Stimulated activated naive B cell treated with anti-CD40 and anti-IgM and Interleukin-4, amounts not matched to agents 10 μg/mL and 1 μg/mL and 100 μg/mL, for 72 hours (primary cell): ENCODE measurements around the gene RYR2.

Experiments
- ATAC-seq, 2 donors: fragments of 150-1000 bp; cut with Tn5 transposase; replicated peaks; 2 replicates each; pipeline ENCODE4 v1.10.0; 2021; ENCODE audit warnings: moderate library complexity in 1 of 2
- DNase-seq: peaks from one replicate; pipeline ENCODE4 v3.0.0; 2021
- H3K27ac Mint-ChIP-seq: one replicate; pipeline ENCODE4 v1.8.0; 2022; ENCODE audit warnings: mild to moderate bottlenecking, mixed read lengths
- H3K27me3 Mint-ChIP-seq, 2 donors: one replicate each; pipeline ENCODE4 v1.8.0; 2022; ENCODE audit warnings: mixed read lengths in 2 of 2
- H3K36me3 Mint-ChIP-seq, 2 donors: one replicate each; pipeline ENCODE4 v1.8.0; 2022; ENCODE audit warnings: mixed read lengths in 2 of 2, mild to moderate bottlenecking in 1 of 2
- H3K4me1 Mint-ChIP-seq, 2 donors: one replicate each; pipeline ENCODE4 v1.8.0; 2022; ENCODE audit warnings: mixed read lengths in 2 of 2, mild to moderate bottlenecking in 1 of 2
- H3K4me3 Mint-ChIP-seq, 2 donors: one replicate each; pipeline ENCODE4 v1.8.0; 2022; ENCODE audit warnings: mild to moderate bottlenecking in 2 of 2, mixed read lengths in 2 of 2, moderate library complexity in 1 of 2
- H3K9me3 Mint-ChIP-seq, 2 donors: one replicate each; pipeline ENCODE4 v1.8.0; 2022; ENCODE audit warnings: mixed read lengths in 2 of 2, mild to moderate bottlenecking in 1 of 2

RYR2 gene

GRCh38 chr1:237754627-237755026, 712.6 kb downstream of the RYR2 start:
- H3K4me3 Mint-ChIP-seq, result no peak overlapping the region
- no peak overlapping the region for H3K27ac Mint-ChIP-seq
- H3K36me3 Mint-ChIP-seq, result no peaks in the 10 kb centered on the region
- ATAC-seq, result no peak
- H3K27me3 Mint-ChIP-seq, result no peaks in the 10 kb centered on the region
- no peaks in the 10 kb centered on the region for H3K4me1 Mint-ChIP-seq
- no peak for DNase-seq
- peaks cover 0 to 4% of the 10 kb centered on the region in 2 donors for H3K9me3 Mint-ChIP-seq

GRCh38 chr1:237756304-237756967, 714.5 kb downstream of the RYR2 start:
- no peak for ATAC-seq
- Mint-ChIP-seq H3K27me3 (no peaks in the 10 kb centered on the region), H3K27ac (no peak overlapping the region), H3K9me3 (peaks cover 0 to 4% of the 10 kb centered on the region in 2 donors), H3K4me3 (no peak overlapping the region), H3K36me3 (no peaks in the 10 kb centered on the region), H3K4me1 (no peaks in the 10 kb centered on the region)
- no peak for DNase-seq

- H3K27ac Mint-ChIP-seq, result no peak overlapping the region
- ATAC-seq (no peak), DNase-seq (no peak)
- no peaks in the 10 kb centered on the region for H3K4me1 Mint-ChIP-seq
- no peak overlapping the region for H3K4me3 Mint-ChIP-seq
- H3K36me3 Mint-ChIP-seq, result no peaks in the 10 kb centered on the region
- H3K9me3 Mint-ChIP-seq, result peaks cover 3% of the 10 kb centered on the region in 2 donors
- no peaks in the 10 kb centered on the region for H3K27me3 Mint-ChIP-seq
These were observed 717.4 kb downstream of the RYR2 start for GRCh38 chr1:237759377-237759776.

GRCh38 chr1:237760951-237761350, 719.0 kb downstream of the RYR2 start:
- H3K4me3 Mint-ChIP-seq, result no peak overlapping the region
- ATAC-seq (no peak), DNase-seq (no peak)
- H3K27ac Mint-ChIP-seq, result no peak overlapping the region
- H3K9me3 Mint-ChIP-seq, result peaks cover 0 to 3% of the 10 kb centered on the region in 2 donors
- H3K27me3 Mint-ChIP-seq, result no peaks in the 10 kb centered on the region
- no peaks in the 10 kb centered on the region for H3K4me1 Mint-ChIP-seq
- H3K36me3 Mint-ChIP-seq, result no peaks in the 10 kb centered on the region

GRCh38 chr1:237763137-237763536, 721.2 kb downstream of the RYR2 start:
- H3K27ac Mint-ChIP-seq, result peak overlapping the region; percentile 47
- no peaks in the 10 kb centered on the region for H3K27me3 Mint-ChIP-seq
- H3K36me3 Mint-ChIP-seq, result no peaks in the 10 kb centered on the region
- no peak for ATAC-seq
- H3K4me1 Mint-ChIP-seq, result no peaks in the 10 kb centered on the region
- no peak for DNase-seq
- H3K9me3 Mint-ChIP-seq, result peaks cover 0 to 3% of the 10 kb centered on the region in 2 donors
- H3K4me3 Mint-ChIP-seq, result no peak overlapping the region

GRCh38 chr1:237763751-237764150, 721.8 kb downstream of the RYR2 start:
- no peak for DNase-seq
- H3K27ac Mint-ChIP-seq, result no peak overlapping the region

DNA sequence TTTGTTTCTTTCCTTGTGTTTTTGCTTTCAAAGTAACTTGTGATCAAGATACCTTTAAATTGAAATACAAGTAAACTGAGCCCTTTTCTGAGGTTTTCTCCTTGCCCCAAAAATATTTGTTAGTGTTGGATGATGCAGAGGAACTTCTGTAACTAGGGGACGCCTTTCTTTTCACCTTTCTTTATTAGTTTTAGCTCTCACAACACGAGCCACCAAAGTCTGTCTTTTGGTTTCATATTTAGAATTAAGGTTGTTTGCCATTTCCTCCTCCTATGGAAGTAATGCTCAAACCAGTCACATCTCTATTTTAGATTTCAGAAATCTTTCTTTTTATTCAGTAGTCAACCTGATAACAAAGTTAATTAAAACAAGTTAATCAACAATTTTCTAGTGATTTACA, 727.9 kb downstream of the RYR2 start:
- no peaks in the 10 kb centered on the region for H3K36me3 Mint-ChIP-seq
- H3K27me3 Mint-ChIP-seq, result no peaks in the 10 kb centered on the region
- H3K4me1 Mint-ChIP-seq, result no peaks in the 10 kb centered on the region
- no peak overlapping the region for H3K27ac Mint-ChIP-seq
- no peak for DNase-seq
- H3K9me3 Mint-ChIP-seq, result no peaks in the 10 kb centered on the region
- no peak for ATAC-seq
- no peak overlapping the region for H3K4me3 Mint-ChIP-seq

More at GRCh38 chr1:237763751-237764150, 721.8 kb downstream of the RYR2 start:
- H3K27me3 Mint-ChIP-seq, result no peaks in the 10 kb centered on the region
- peaks cover 0 to 3% of the 10 kb centered on the region in 2 donors for H3K9me3 Mint-ChIP-seq
- ATAC-seq, result no peak
- no peaks in the 10 kb centered on the region for H3K36me3 Mint-ChIP-seq
- H3K4me1 Mint-ChIP-seq, result no peaks in the 10 kb centered on the region
- no peak overlapping the region for H3K4me3 Mint-ChIP-seq

DNA sequence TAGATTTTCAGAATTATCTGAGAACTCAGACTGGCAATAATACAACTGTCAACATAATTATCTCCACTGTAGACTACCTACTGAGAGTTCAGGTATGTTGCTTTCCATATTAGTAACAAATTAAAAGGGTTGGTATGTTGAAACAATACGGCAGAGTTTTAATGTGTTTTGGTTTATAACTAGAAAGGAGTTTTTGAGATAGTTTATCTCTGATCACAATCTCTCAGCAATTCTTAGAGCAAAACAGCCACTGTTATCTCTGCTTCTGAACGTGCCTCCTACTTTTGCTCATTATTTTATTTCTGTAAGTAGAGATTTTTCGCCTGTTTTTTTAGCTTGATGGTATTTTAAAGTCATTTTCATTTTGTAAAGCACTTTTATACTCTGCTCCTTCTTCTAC, 730.0 kb downstream of the RYR2 start:
- H3K9me3 Mint-ChIP-seq, result no peaks in the 10 kb centered on the region
- no peak overlapping the region for H3K27ac Mint-ChIP-seq
- H3K4me3 Mint-ChIP-seq, result no peak overlapping the region
- no peaks in the 10 kb centered on the region for H3K27me3 Mint-ChIP-seq
- no peaks in the 10 kb centered on the region for H3K36me3 Mint-ChIP-seq
- ATAC-seq (no peak), DNase-seq (no peak)
- H3K4me1 Mint-ChIP-seq, result no peaks in the 10 kb centered on the region

- H3K36me3 Mint-ChIP-seq, result no peaks in the 10 kb centered on the region
- no peaks in the 10 kb centered on the region for H3K9me3 Mint-ChIP-seq
- DNase-seq, result no peak
- no peaks in the 10 kb centered on the region for H3K27me3 Mint-ChIP-seq
- no peak for ATAC-seq
- no peak overlapping the region for H3K27ac Mint-ChIP-seq
- no peaks in the 10 kb centered on the region for H3K4me1 Mint-ChIP-seq
- H3K4me3 Mint-ChIP-seq, result no peak overlapping the region
These were observed 732.3 kb downstream of the RYR2 start for GRCh38 chr1:237774246-237774645.

GRCh38 chr1:237779356-237779755, 737.4 kb downstream of the RYR2 start:
- DNase-seq, result no peak
- Mint-ChIP-seq H3K27ac (no peak overlapping the region), H3K9me3 (peaks cover 0 to 3% of the 10 kb centered on the region in 2 donors), H3K4me1 (no peaks in the 10 kb centered on the region), H3K4me3 (no peak overlapping the region), H3K27me3 (no peaks in the 10 kb centered on the region), H3K36me3 (no peaks in the 10 kb centered on the region)
- ATAC-seq, result no peak

GRCh38 chr1:237786066-237786719, 744.2 kb downstream of the RYR2 start:
- no peak for ATAC-seq
- no peak for DNase-seq
- no peaks in the 10 kb centered on the region for H3K36me3 Mint-ChIP-seq
- H3K9me3 Mint-ChIP-seq, result peaks cover 0 to 6% of the 10 kb centered on the region in 2 donors
- H3K27ac Mint-ChIP-seq, result no peak overlapping the region
- no peak overlapping the region for H3K4me3 Mint-ChIP-seq
- H3K27me3 Mint-ChIP-seq, result no peaks in the 10 kb centered on the region
- H3K4me1 Mint-ChIP-seq, result no peaks in the 10 kb centered on the region

DNA sequence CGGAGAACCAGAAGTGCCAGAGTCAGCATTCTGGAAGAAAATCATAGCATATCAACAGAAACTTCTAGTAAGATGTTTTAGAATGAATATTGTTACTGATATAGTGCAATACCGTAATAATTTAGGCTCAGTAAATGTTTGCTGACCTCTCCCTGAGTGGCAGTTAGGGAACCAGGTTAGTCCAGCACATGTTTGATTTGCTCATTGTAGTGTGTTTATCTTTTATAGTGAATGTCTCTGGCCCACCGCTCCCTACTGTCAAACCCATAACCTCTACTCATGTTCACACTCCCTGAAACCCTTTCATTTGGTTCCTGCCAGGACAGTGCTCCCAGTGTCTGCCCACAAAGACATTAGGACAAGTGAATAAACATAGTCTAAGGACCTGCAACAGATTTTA, 746.1 kb downstream of the RYR2 start:
- peaks cover 0 to 6% of the 10 kb centered on the region in 2 donors for H3K9me3 Mint-ChIP-seq
- no peak for DNase-seq

DNA sequence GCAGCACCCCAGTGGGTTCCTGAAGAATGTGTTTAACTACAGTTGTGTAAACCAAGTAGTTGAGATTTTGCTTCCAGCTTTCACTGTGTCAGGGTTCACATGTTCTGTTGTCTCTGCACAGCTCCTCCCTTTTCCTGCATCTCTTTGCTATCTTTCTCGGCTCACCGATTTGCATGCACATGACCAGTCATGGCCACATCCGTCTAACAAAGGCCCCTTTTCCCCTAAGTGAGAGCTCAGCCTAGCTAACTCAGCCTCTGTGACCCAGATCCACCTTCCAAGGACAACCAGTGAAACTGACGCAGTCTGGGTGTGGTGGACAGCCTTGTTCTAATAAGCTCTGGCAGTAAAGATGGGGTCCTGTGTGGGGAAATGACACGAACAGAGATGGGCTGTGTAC, 747.6 kb downstream of the RYR2 start:
- Mint-ChIP-seq H3K27ac (no peak overlapping the region), H3K27me3 (no peaks in the 10 kb centered on the region), H3K36me3 (no peaks in the 10 kb centered on the region), H3K9me3 (peaks cover 0 to 3% of the 10 kb centered on the region in 2 donors), H3K4me1 (no peaks in the 10 kb centered on the region), H3K4me3 (no peak overlapping the region)
- DNase-seq (no peak), ATAC-seq (no peak)

More for the DNA sequence above, 746.1 kb downstream of the RYR2 start:
- Mint-ChIP-seq H3K4me1 (no peaks in the 10 kb centered on the region), H3K4me3 (no peak overlapping the region), H3K27ac (no peak overlapping the region), H3K36me3 (no peaks in the 10 kb centered on the region), H3K27me3 (no peaks in the 10 kb centered on the region)
- ATAC-seq, result no peak

DNA sequence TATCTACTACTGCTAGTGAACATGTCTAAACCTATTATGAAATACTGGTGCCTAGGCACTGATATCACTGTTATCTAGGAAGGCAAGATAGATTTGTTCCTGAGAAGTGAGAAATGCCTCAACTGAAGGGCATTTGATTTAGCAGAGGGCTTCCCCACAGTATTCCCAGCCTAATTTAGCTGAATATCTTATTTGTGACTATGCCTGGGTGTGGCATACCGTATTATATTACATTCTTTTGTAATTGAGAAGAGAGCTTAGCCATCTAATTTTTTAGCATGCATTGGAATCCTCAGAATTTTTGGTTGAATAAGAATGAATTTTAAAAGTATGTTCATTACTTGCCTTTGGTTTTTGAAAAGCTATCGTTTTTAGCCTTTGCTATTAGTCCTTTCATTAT, 749.6 kb downstream of the RYR2 start:
- DNase-seq, result no peak
- H3K4me1 Mint-ChIP-seq, result no peaks in the 10 kb centered on the region

GRCh38 chr1:237792149-237792548, 750.2 kb downstream of the RYR2 start:
- DNase-seq (no peak), ATAC-seq (no peak)
- Mint-ChIP-seq H3K4me3 (no peak overlapping the region), H3K4me1 (no peaks in the 10 kb centered on the region), H3K27ac (no peak overlapping the region), H3K36me3 (no peaks in the 10 kb centered on the region), H3K27me3 (no peaks in the 10 kb centered on the region), H3K9me3 (no peaks in the 10 kb centered on the region)

More for the DNA sequence above, 749.6 kb downstream of the RYR2 start:
- no peaks in the 10 kb centered on the region for H3K9me3 Mint-ChIP-seq
- no peaks in the 10 kb centered on the region for H3K27me3 Mint-ChIP-seq
- no peaks in the 10 kb centered on the region for H3K36me3 Mint-ChIP-seq
- H3K27ac Mint-ChIP-seq, result no peak overlapping the region
- no peak for ATAC-seq
- H3K4me3 Mint-ChIP-seq, result no peak overlapping the region
